Measurements from ENCODE around the gene SH3TC2.

Gene SH3TC2

GRCh38 chr5:148972396-148972795 is 90.5 kb downstream of the SH3TC2 start:
- no peak overlapping the region for H3K4me3 Mint-ChIP-seq
- no peaks in the 10 kb centered on the region for H3K9me3 Mint-ChIP-seq
- no peak overlapping the region for H3K27ac Mint-ChIP-seq
- H3K36me3 Mint-ChIP-seq: no peaks in the 10 kb centered on the region
- DNase-seq (no peak), ATAC-seq (replicated peaks) (no peak)
- H3K27me3 Mint-ChIP-seq: peaks cover 13 to 20% of the 10 kb centered on the region in 2 donors
- H3K4me1 Mint-ChIP-seq: no peaks in the 10 kb centered on the region

- peaks cover 13 to 20% of the 10 kb centered on the region in 2 donors for H3K27me3 Mint-ChIP-seq
- ATAC-seq (replicated peaks) (no peak), DNase-seq (no peak)
- H3K4me1 Mint-ChIP-seq: no peaks in the 10 kb centered on the region
- H3K4me3 Mint-ChIP-seq: no peak overlapping the region
- H3K9me3 Mint-ChIP-seq: no peaks in the 10 kb centered on the region
- no peak overlapping the region for H3K27ac Mint-ChIP-seq
- H3K36me3 Mint-ChIP-seq: no peaks in the 10 kb centered on the region
These were observed 92.0 kb downstream of the SH3TC2 start for GRCh38 chr5:148970876-148971275.

GRCh38 chr5:148970228-148970627 is 92.6 kb downstream of the SH3TC2 start:
- H3K4me1 Mint-ChIP-seq: no peaks in the 10 kb centered on the region
- no peak overlapping the region for H3K27ac Mint-ChIP-seq
- H3K9me3 Mint-ChIP-seq: no peaks in the 10 kb centered on the region
- H3K4me3 Mint-ChIP-seq: no peak overlapping the region
- H3K27me3 Mint-ChIP-seq: peaks cover 13 to 20% of the 10 kb centered on the region in 2 donors
- DNase-seq (no peak), ATAC-seq (replicated peaks) (no peak)
- H3K36me3 Mint-ChIP-seq: no peaks in the 10 kb centered on the region

GRCh38 chr5:148969291-148969690 is 93.6 kb downstream of the SH3TC2 start:
- no peaks in the 10 kb centered on the region for H3K4me1 Mint-ChIP-seq
- no peak overlapping the region for H3K4me3 Mint-ChIP-seq
- H3K9me3 Mint-ChIP-seq: no peaks in the 10 kb centered on the region
- ATAC-seq (replicated peaks) (no peak), DNase-seq (no peak)
- no peak overlapping the region for H3K27ac Mint-ChIP-seq
- H3K36me3 Mint-ChIP-seq: no peaks in the 10 kb centered on the region
- H3K27me3 Mint-ChIP-seq: peaks cover 10 to 20% of the 10 kb centered on the region in 2 donors

GRCh38 chr5:148968311-148968710 is 94.6 kb downstream of the SH3TC2 start:
- H3K9me3 Mint-ChIP-seq: no peaks in the 10 kb centered on the region

GRCh38 chr5:148967783-148968182 is 95.1 kb downstream of the SH3TC2 start:
- Mint-ChIP-seq H3K27ac (no peak overlapping the region), H3K4me3 (no peak overlapping the region), H3K27me3 (peaks cover 4 to 8% of the 10 kb centered on the region in 2 donors), H3K36me3 (no peaks in the 10 kb centered on the region), H3K9me3 (no peaks in the 10 kb centered on the region), H3K4me1 (peaks cover 4 to 8% of the 10 kb centered on the region in 2 donors)
- no peak for ATAC-seq (replicated peaks)
- DNase-seq: no peak

More at GRCh38 chr5:148968311-148968710, 94.6 kb downstream of the SH3TC2 start:
- H3K27ac Mint-ChIP-seq: no peak overlapping the region
- ATAC-seq (replicated peaks) (no peak), DNase-seq (no peak)
- H3K27me3 Mint-ChIP-seq: peaks cover 4 to 13% of the 10 kb centered on the region in 2 donors
- H3K4me3 Mint-ChIP-seq: no peak overlapping the region
- peaks cover 4 to 7% of the 10 kb centered on the region in 2 donors for H3K4me1 Mint-ChIP-seq
- H3K36me3 Mint-ChIP-seq: no peaks in the 10 kb centered on the region

- ATAC-seq (replicated peaks): no peak
- no peak overlapping the region for H3K27ac Mint-ChIP-seq
- H3K27me3 Mint-ChIP-seq: no peaks in the 10 kb centered on the region
- DNase-seq: no peak
- no peaks in the 10 kb centered on the region for H3K9me3 Mint-ChIP-seq
- peaks cover 4 to 8% of the 10 kb centered on the region in 2 donors for H3K4me1 Mint-ChIP-seq
- H3K36me3 Mint-ChIP-seq: no peaks in the 10 kb centered on the region
- H3K4me3 Mint-ChIP-seq: no peak overlapping the region
These were observed 95.9 kb downstream of the SH3TC2 start for GRCh38 chr5:148966938-148967337.

GRCh38 chr5:148966348-148966747 is 96.5 kb downstream of the SH3TC2 start:
- no peak for DNase-seq
- no peak overlapping the region for H3K4me3 Mint-ChIP-seq
- H3K27me3 Mint-ChIP-seq: no peaks in the 10 kb centered on the region
- no peaks in the 10 kb centered on the region for H3K9me3 Mint-ChIP-seq
- ATAC-seq (replicated peaks): no peak
- peaks cover 4 to 8% of the 10 kb centered on the region in 2 donors for H3K4me1 Mint-ChIP-seq
- H3K27ac Mint-ChIP-seq: no peak overlapping the region
- H3K36me3 Mint-ChIP-seq: no peaks in the 10 kb centered on the region

- Mint-ChIP-seq H3K4me1 (peaks cover 4 to 8% of the 10 kb centered on the region in 2 donors), H3K9me3 (no peaks in the 10 kb centered on the region), H3K4me3 (no peak overlapping the region), H3K27me3 (no peaks in the 10 kb centered on the region), H3K36me3 (no peaks in the 10 kb centered on the region), H3K27ac (no peak overlapping the region)
- DNase-seq: no peak
- no peak for ATAC-seq (replicated peaks)
These were observed 97.2 kb downstream of the SH3TC2 start for GRCh38 chr5:148965511-148966265.

GRCh38 chr5:148963664-148964063 is 99.2 kb downstream of the SH3TC2 start:
- Mint-ChIP-seq H3K4me3 (no peak overlapping the region), H3K27me3 (peaks cover 0 to 4% of the 10 kb centered on the region in 2 donors), H3K9me3 (no peaks in the 10 kb centered on the region), H3K4me1 (peaks cover 4 to 8% of the 10 kb centered on the region in 2 donors), H3K27ac (no peak overlapping the region), H3K36me3 (no peaks in the 10 kb centered on the region)
- ATAC-seq (replicated peaks) (peak; percentile 60 to 61), DNase-seq (no peak)

- Mint-ChIP-seq H3K9me3 (no peaks in the 10 kb centered on the region), H3K27me3 (peaks cover 0 to 9% of the 10 kb centered on the region in 2 donors), H3K4me1 (peaks cover 4 to 8% of the 10 kb centered on the region in 2 donors), H3K27ac (peak overlapping the region; percentile 20), H3K4me3 (no peak overlapping the region), H3K36me3 (no peaks in the 10 kb centered on the region)
- no peak for DNase-seq
- ATAC-seq (replicated peaks): no peak
These were observed 100.0 kb downstream of the SH3TC2 start for GRCh38 chr5:148962761-148963324.

GRCh38 chr5:148962200-148962550 is 100.7 kb downstream of the SH3TC2 start:
- no peaks in the 10 kb centered on the region for H3K36me3 Mint-ChIP-seq
- ATAC-seq (replicated peaks): no peak
- no peak overlapping the region for H3K27ac Mint-ChIP-seq
- peaks cover 0 to 9% of the 10 kb centered on the region in 2 donors for H3K27me3 Mint-ChIP-seq
- H3K4me1 Mint-ChIP-seq: peaks cover 4 to 8% of the 10 kb centered on the region in 2 donors
- DNase-seq: no peak
- no peaks in the 10 kb centered on the region for H3K9me3 Mint-ChIP-seq
- no peak overlapping the region for H3K4me3 Mint-ChIP-seq

GRCh38 chr5:148961261-148962199 is 101.3 kb downstream of the SH3TC2 start:
- Mint-ChIP-seq H3K27ac (no peak overlapping the region), H3K27me3 (peaks cover 0 to 9% of the 10 kb centered on the region in 2 donors), H3K36me3 (no peaks in the 10 kb centered on the region), H3K4me1 (peaks cover 4 to 8% of the 10 kb centered on the region in 2 donors), H3K4me3 (no peak overlapping the region), H3K9me3 (no peaks in the 10 kb centered on the region)
- ATAC-seq (replicated peaks) (no peak), DNase-seq (no peak)

- ATAC-seq (replicated peaks): no peak
- Mint-ChIP-seq H3K9me3 (no peaks in the 10 kb centered on the region), H3K4me3 (no peak overlapping the region), H3K27ac (no peak overlapping the region), H3K4me1 (peaks cover 4 to 8% of the 10 kb centered on the region in 2 donors), H3K27me3 (peaks cover 0 to 9% of the 10 kb centered on the region in 2 donors), H3K36me3 (no peaks in the 10 kb centered on the region)
- no peak for DNase-seq
These were observed 102.6 kb downstream of the SH3TC2 start for GRCh38 chr5:148960070-148960769.

All from stimulated activated naive B cell treated with anti-CD40 and anti-IgM and Interleukin-4, amounts not matched to agents 10 μg/mL and 1 μg/mL and 100 μg/mL, for 72 hours (primary cell).